ENCODE results near the gene CYFIP2.

DNA sequence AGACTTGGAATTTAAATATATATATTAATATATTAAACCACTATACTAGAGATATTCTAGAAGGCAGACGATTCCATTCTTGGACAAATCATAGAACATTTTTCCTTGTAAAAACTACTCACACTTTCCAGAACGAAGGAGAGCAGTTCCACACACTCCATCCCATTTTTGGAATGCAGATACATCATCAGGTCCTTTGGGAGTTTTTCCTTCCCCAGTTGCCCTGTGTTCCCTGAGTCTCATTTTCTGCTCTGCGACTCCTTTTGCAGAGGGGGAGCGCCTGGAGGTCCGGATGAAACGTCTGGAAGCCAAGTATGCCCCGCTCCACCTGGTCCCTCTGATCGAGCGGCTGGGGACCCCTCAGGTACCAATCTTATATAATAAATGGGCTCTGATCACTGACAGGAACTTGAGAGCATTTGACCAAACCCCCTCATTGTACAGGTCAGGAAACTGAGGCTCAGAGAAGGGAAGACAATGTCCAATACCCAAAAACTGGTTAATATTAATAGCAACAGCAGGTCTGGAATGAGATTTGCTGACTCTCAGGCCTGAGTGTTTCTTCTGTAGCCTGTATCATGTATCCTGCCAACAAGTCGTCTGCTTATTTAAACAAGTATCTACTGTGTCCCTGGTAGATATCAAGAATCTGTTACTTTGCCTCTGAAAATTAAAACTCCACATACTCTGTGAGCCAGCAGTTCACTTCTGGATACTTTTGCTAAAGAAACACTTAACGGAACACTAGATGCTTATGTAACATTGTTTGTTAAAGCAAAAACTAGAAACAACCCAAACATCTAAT, 117.3 kb downstream of the CYFIP2 start:
- no peak for TF ChIP-seq CTCF (IDR thresholded peaks at IDR 0.05)
- no peak for TF ChIP-seq POLR2A (IDR thresholded peaks at IDR 0.05)
- no peak for TF ChIP-seq POLR2AphosphoS5 (IDR thresholded peaks at IDR 0.05)

All from prostate gland (tissue), 2 donors.